Activated CD8-positive, alpha-beta memory T cell treated with anti-CD3 and anti-CD28 coated beads for 4 hours (primary cell): ENCODE results near the gene SYT6.

Source experiments
- DNase-seq, 2 donors: peaks; one replicate each; pipeline ENCODE4 v3.0.0-alpha.2; 2020; ENCODE audit warnings: low read depth in 2 of 2

The SYT6 gene

GRCh38 chr1:114154146-114154962, 685 bp upstream of the SYT6 start:
- DNase-seq, result no peak

- DNase-seq, result no peak
These were observed 985 bp downstream of the SYT6 start for GRCh38 chr1:114152508-114153260.

- DNase-seq, result no peak
These were observed 1.6 kb downstream of the SYT6 start for GRCh38 chr1:114152089-114152507.

- no peak for DNase-seq
These were observed 3.7 kb downstream of the SYT6 start for GRCh38 chr1:114150016-114150415.

GRCh38 chr1:114149211-114149610, 4.5 kb downstream of the SYT6 start:
- no peak for DNase-seq

- no peak for DNase-seq
These were observed 8.0 kb downstream of the SYT6 start for GRCh38 chr1:114145504-114146151.

GRCh38 chr1:114144016-114144415, 9.7 kb downstream of the SYT6 start:
- no peak for DNase-seq

GRCh38 chr1:114139540-114139939, 14.1 kb downstream of the SYT6 start:
- DNase-seq, result no peak

GRCh38 chr1:114137497-114137896, 16.2 kb downstream of the SYT6 start:
- no peak for DNase-seq

GRCh38 chr1:114135786-114136185, 17.9 kb downstream of the SYT6 start:
- DNase-seq, result no peak

GRCh38 chr1:114134518-114134917, 19.2 kb downstream of the SYT6 start:
- DNase-seq, result no peak

GRCh38 chr1:114133129-114133528, 20.5 kb downstream of the SYT6 start:
- no peak for DNase-seq

- no peak for DNase-seq
These were observed 22.0 kb downstream of the SYT6 start for GRCh38 chr1:114131526-114132220.

GRCh38 chr1:114130846-114131525, 22.7 kb downstream of the SYT6 start:
- no peak for DNase-seq

GRCh38 chr1:114130213-114130612, 23.5 kb downstream of the SYT6 start:
- no peak for DNase-seq

- no peak for DNase-seq
These were observed 25.4 kb downstream of the SYT6 start for GRCh38 chr1:114128293-114128692.

- DNase-seq, result no peak
These were observed 27.2 kb downstream of the SYT6 start for GRCh38 chr1:114126261-114127095.

- no peak for DNase-seq
These were observed 29.0 kb downstream of the SYT6 start for GRCh38 chr1:114124644-114125043.

GRCh38 chr1:114122941-114123618, 30.6 kb downstream of the SYT6 start:
- DNase-seq, result no peak
